Epithelial cell of proximal tubule (primary cell): ENCODE measurements around the gene CYSTM1. TPM values are rescaled to one million over a fixed set of nuclear protein-coding genes. Genes with fewer than 3 reads are reported as not detected.

ENCODE experiments used
- DNase-seq: peaks from one replicate; pipeline ENCODE4 v3.0.0-alpha.2; 2011; ENCODE audit warnings: low read depth
- H3K4me3 ChIP-seq: 2 replicates; pipeline ENCODE4 v1.5.1; 2011; ENCODE audit warnings: low read depth, mild to moderate bottlenecking, low read length
- total RNA-seq: library from RNA; depleted of rRNA; stranded (reverse); fragments of >200 nt; gene quantifications from 2 replicates; pipeline ENCODE4 v1.2.3, GENCODE V29; 2015
- TF ChIP-seq, protein P1 (sequence below): conservative IDR thresholded peaks from 2 replicates; pipeline ENCODE4 v1.5.1; 2012; ENCODE audit warnings: low read depth, mild to moderate bottlenecking, low read length

The CYSTM1 gene
- total RNA-seq, 1 donor from 2014 or later = 161 TPM

DNA sequence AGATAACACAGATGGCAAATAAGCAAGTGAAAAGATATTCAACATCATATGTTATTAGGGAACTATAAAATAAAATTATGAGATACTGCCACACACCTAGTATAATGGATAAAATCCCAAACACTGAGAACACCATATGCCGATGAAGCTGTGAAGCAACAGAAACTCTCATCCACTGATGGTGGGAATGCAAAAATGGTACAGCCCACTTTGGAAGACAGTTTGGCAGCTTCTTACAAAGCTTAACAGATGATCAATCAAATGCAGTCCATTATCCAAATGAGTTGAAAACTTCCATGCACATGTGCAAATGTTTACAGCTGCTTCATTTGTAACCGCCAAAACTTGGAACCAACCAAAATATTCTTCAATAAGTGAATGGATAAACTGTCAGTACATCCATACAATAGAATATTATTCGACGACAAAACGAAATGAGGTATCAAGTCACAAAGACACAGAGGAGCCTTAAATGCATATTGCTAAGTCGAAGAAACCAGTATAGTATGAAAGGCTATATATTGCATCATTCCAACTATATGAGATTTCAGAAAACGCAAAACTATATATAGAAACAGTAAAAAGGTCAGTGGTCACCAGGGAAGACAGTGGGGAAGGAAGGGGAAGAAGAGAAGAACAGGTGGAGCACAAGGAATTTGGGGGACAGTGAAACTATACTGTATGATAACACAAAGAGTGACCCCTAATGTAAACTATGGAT is 113.0 kb downstream of the CYSTM1 start:
- TF ChIP-seq, protein P1, sequence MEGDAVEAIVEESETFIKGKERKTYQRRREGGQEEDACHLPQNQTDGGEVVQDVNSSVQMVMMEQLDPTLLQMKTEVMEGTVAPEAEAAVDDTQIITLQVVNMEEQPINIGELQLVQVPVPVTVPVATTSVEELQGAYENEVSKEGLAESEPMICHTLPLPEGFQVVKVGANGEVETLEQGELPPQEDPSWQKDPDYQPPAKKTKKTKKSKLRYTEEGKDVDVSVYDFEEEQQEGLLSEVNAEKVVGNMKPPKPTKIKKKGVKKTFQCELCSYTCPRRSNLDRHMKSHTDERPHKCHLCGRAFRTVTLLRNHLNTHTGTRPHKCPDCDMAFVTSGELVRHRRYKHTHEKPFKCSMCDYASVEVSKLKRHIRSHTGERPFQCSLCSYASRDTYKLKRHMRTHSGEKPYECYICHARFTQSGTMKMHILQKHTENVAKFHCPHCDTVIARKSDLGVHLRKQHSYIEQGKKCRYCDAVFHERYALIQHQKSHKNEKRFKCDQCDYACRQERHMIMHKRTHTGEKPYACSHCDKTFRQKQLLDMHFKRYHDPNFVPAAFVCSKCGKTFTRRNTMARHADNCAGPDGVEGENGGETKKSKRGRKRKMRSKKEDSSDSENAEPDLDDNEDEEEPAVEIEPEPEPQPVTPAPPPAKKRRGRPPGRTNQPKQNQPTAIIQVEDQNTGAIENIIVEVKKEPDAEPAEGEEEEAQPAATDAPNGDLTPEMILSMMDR = no peak
- DNase-seq = no peak

DNA sequence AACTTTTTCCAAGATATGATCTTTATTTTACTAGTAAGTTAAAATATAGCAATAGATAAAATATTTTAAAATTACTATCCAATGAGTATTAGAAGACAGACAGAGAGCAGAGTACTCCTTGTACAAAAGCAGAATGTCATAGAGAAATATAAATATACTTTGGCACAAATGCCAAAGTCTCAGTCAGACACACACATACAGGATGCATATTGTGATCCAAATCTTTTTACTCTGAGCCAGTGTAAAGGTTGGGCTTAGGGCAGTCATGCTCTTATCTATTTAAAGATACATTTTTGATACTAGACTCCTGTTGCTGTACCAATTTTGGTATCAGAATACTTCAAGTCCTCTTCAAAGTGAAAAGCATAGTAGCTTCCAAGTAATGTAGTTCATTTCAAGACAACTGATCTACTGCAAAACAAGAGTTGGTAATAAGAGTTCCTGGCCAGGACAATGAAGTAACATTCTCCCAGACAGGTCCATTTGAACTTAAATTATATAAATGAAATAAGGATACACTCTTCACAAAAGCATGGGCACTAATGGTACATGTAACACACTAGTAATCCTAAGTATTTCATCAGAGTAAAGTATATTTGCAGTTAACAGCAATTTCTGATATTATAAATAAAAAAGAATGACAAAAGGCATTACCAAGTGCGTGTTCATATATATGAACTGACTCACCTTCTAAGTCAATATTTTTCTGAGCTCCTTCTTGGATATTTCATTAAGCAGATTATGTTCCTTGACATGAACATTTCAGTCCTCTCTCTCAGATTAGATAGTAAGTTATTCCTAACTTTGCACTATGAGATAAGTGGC is 117.4 kb downstream of the CYSTM1 start:
- no peak for DNase-seq
- TF ChIP-seq, protein P1 = no peak
- H3K4me3 ChIP-seq = no peak overlapping the region

More for the DNA sequence above, 113.0 kb downstream of the CYSTM1 start:
- no peak overlapping the region for H3K4me3 ChIP-seq

Other genes with a start within 250 kb of the CYSTM1 start
- gene NRG2, start 131.9 kb upstream of the CYSTM1 start, total RNA-seq = 0.43 and 1.5 TPM in 2 replicates
- 6.1 and 7.7 TPM in 2 replicates for gene PURA, start 61.1 kb upstream of the CYSTM1 start, total RNA-seq
- 1.1 and 1.5 TPM in 2 replicates for gene IGIP, start 49.3 kb upstream of the CYSTM1 start, total RNA-seq
- gene PFDN1, start 127.9 kb downstream of the CYSTM1 start, total RNA-seq = 159 and 173 TPM in 2 replicates
- gene HBEGF, start 171.4 kb downstream of the CYSTM1 start, total RNA-seq = 25.0 and 25.6 TPM in 2 replicates
- gene SLC4A9, start 185.0 kb downstream of the CYSTM1 start, total RNA-seq = not detected in 2 replicates
- 28.4 and 32.6 TPM in 2 replicates for gene ANKHD1, start 226.6 kb downstream of the CYSTM1 start, total RNA-seq